HepG2 (cell line): ENCODE measurements around the gene NRSN2. TPM values are rescaled to one million over a fixed set of nuclear protein-coding genes. Genes with fewer than 3 reads are reported as not detected.

Experiments used
- CSRNP1 ChIP-seq: sonication (generic); formaldehyde crosslinking; IDR thresholded peaks from 2 replicates; pipeline ENCODE4 v1.8.1; 2023; ENCODE audit warnings: mild to moderate bottlenecking, missing genetic modification reagents
- MXI1 ChIP-seq: IDR thresholded peaks from 3 replicates; pipeline ENCODE4 v1.6.1; 2012; ENCODE audit warnings: low read depth, low read length, inconsistent platforms, borderline replicate concordance
- MZF1 ChIP-seq: sonication (generic); formaldehyde crosslinking; IDR thresholded peaks from 2 replicates; pipeline ENCODE4 v1.8.1; 2023; ENCODE audit warnings: mild to moderate bottlenecking, missing genetic modification reagents, borderline replicate concordance
- NR2F1 ChIP-seq, 2 experiments: fragments of 450-650 bp in 1 of 2; formaldehyde crosslinking in 1 of 2; IDR thresholded peaks; 2 replicates each; pipeline versions ENCODE4 v1.5.0 to v1.6.1; 2016 to 2020; ENCODE audit warnings: mild to moderate bottlenecking in 1 of 2, missing compliant biosample characterization in 1 of 2, missing genetic modification reagents in 1 of 2, moderate library complexity in 1 of 2
- RBM39 ChIP-seq: fragments of 200-400 bp; formaldehyde crosslinking; IDR thresholded peaks from one replicate; pipeline ENCODE4 v1.6.1; 2018; ENCODE audit warnings: antibody characterized with exemption, mild to moderate bottlenecking, low read depth, low read length; ENCODE audit not compliant: poor library complexity, severe bottlenecking
- STAG1 ChIP-seq: sonication (generic); formaldehyde crosslinking; IDR thresholded peaks from 2 replicates; pipeline ENCODE4 v1.4.0; 2020; ENCODE audit warnings: missing genetic modification reagents
- ZHX2 ChIP-seq, 2 experiments: sonication (generic) in 1 of 2; formaldehyde crosslinking in 1 of 2; IDR thresholded peaks; 2 replicates each; pipeline versions ENCODE4 v1.6.1 to v1.9.0; 2014 to 2022; ENCODE audit warnings: antibody characterized with exemption in 1 of 2, borderline replicate concordance in 1 of 2, inconsistent platforms in 1 of 2, low read depth in 1 of 2, missing genetic modification reagents in 1 of 2
- ZNF781 ChIP-seq: sonication (generic); formaldehyde crosslinking; IDR thresholded peaks from 2 replicates; pipeline ENCODE4 v1.5.1; 2020; ENCODE audit warnings: borderline replicate concordance, mild to moderate bottlenecking, missing genetic modification reagents; ENCODE audit errors: not compliant biosample characterization
- polyA plus RNA-seq, 8 experiments: library from polyadenylated mRNA; depleted of rRNA in 3 of 8; stranded (reverse) in 7 of 8; unstranded in 1 of 8; fragments of >200 nt; fragmentation: Illumina TruSeq in 4 of 8; extraction: Trizol in 4 of 8; gene quantifications; 2 replicates each; pipeline versions ENCODE4 v1.2.1 to v1.2.3, GENCODE V29; 2011 to 2016; ENCODE audit warnings: low read depth in 4 of 8, missing spikeins in 1 of 8, mixed read lengths in 1 of 8; ENCODE audit not compliant: insufficient read depth in 1 of 8
- total RNA-seq, 5 experiments: library from RNA; depleted of rRNA; stranded (reverse); fragments of >200 nt; fragmentation: Illumina TruSeq; extraction: Trizol; gene quantifications; 2 replicates each; pipeline ENCODE4 v1.2.3, GENCODE V29; 2016; ENCODE audit warnings: low read depth in 1 of 5
- TF ChIP-seq, protein P1 (sequence below): IDR thresholded peaks from 2 replicates; pipeline ENCODE4 v1.6.1; 2016; ENCODE audit warnings: low read depth, missing genetic modification reagents, missing compliant biosample characterization
- TF ChIP-seq, protein P2 (sequence below): sonication (generic); formaldehyde crosslinking; IDR thresholded peaks from 2 replicates; pipeline ENCODE4 v1.4.0; 2020; ENCODE audit warnings: missing genetic modification reagents

The NRSN2 gene
- total and polyA plus RNA-seq, 2 of the 13 experiments (the other 11 are each of a cell fraction or from before 2014, with no cell fraction given), result 32.3 to 49.4 TPM

DNA sequence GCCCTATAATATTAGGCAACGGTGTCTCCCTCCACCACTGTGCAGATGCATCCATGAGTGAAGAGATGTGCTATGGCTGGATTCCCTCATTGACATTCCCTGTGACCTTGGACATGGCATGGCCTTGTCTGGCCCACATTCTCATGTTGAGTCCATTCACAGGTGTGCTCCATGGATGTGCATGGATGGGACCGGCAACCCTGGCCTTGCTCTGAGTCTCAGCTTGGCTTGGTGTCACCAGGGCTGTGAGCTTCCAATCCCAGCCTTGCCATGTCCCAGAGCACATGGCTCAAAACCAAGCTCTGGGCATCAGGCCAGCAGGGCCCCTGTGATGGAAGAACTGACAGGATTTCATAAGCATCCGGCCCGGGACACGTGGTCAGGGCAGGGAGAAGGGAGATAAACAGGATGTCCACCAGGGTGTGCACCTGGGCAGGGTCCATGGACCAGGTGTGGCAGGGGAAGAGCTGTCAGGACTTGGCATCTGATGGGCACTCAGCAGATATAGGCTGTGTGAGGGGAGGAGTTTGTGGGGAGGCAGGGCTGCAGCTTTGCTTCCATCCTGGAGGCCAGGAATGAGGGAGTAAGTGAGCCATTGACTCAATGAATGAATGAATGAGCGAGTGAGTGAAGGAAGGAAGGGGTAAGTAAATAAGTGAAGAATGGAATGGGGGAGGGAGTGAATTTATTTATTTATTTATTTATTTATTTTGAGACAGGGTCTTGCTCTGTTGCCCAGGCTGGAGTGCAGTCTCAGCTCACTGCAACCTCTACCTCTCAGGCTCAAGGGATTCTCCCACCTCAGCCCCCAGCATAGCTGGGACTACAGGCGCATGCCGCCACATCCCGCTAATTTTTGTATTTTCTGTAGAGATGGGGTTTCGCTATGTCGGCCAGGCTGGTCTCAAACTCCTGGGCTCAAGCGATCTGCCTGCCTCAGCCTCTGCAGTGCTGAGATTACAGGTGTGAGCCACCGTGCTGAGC lies 15.7 kb downstream of the NRSN2 start (continued):
- TF ChIP-seq CSRNP1 (CRISPR knock-in tag) (peak; percentile 96; the same call in 1 of the 2 replicates), NR2F1 (CRISPR knock-in tag; IDR thresholded peaks at IDR 0.05) (peak; percentile 48 to 61; a peak in 3 of 4 replicates), ZHX2 (IDR thresholded peaks at IDR 0.05; ENCODE audit: low read depth) (peak; percentile 86), ZHX2 (CRISPR knock-in tag; IDR thresholded peaks at IDR 0.05; ENCODE audit: borderline replicate concordance) (no peak), RBM39 (peak; percentile 92), MXI1 (peak; percentile 100), ZNF781 (peak; percentile 98), STAG1 (CRISPR knock-in tag) (peak; percentile 97), MZF1 (0 out of 2 replicates have a peak, but pooled peaks have one; percentile 18)
- TF ChIP-seq, protein P1, sequence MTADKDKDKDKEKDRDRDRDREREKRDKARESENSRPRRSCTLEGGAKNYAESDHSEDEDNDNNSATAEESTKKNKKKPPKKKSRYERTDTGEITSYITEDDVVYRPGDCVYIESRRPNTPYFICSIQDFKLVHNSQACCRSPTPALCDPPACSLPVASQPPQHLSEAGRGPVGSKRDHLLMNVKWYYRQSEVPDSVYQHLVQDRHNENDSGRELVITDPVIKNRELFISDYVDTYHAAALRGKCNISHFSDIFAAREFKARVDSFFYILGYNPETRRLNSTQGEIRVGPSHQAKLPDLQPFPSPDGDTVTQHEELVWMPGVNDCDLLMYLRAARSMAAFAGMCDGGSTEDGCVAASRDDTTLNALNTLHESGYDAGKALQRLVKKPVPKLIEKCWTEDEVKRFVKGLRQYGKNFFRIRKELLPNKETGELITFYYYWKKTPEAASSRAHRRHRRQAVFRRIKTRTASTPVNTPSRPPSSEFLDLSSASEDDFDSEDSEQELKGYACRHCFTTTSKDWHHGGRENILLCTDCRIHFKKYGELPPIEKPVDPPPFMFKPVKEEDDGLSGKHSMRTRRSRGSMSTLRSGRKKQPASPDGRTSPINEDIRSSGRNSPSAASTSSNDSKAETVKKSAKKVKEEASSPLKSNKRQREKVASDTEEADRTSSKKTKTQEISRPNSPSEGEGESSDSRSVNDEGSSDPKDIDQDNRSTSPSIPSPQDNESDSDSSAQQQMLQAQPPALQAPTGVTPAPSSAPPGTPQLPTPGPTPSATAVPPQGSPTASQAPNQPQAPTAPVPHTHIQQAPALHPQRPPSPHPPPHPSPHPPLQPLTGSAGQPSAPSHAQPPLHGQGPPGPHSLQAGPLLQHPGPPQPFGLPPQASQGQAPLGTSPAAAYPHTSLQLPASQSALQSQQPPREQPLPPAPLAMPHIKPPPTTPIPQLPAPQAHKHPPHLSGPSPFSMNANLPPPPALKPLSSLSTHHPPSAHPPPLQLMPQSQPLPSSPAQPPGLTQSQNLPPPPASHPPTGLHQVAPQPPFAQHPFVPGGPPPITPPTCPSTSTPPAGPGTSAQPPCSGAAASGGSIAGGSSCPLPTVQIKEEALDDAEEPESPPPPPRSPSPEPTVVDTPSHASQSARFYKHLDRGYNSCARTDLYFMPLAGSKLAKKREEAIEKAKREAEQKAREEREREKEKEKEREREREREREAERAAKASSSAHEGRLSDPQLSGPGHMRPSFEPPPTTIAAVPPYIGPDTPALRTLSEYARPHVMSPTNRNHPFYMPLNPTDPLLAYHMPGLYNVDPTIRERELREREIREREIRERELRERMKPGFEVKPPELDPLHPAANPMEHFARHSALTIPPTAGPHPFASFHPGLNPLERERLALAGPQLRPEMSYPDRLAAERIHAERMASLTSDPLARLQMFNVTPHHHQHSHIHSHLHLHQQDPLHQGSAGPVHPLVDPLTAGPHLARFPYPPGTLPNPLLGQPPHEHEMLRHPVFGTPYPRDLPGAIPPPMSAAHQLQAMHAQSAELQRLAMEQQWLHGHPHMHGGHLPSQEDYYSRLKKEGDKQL (CRISPR knock-in tag), result peak; percentile 88
- TF ChIP-seq, protein P2, sequence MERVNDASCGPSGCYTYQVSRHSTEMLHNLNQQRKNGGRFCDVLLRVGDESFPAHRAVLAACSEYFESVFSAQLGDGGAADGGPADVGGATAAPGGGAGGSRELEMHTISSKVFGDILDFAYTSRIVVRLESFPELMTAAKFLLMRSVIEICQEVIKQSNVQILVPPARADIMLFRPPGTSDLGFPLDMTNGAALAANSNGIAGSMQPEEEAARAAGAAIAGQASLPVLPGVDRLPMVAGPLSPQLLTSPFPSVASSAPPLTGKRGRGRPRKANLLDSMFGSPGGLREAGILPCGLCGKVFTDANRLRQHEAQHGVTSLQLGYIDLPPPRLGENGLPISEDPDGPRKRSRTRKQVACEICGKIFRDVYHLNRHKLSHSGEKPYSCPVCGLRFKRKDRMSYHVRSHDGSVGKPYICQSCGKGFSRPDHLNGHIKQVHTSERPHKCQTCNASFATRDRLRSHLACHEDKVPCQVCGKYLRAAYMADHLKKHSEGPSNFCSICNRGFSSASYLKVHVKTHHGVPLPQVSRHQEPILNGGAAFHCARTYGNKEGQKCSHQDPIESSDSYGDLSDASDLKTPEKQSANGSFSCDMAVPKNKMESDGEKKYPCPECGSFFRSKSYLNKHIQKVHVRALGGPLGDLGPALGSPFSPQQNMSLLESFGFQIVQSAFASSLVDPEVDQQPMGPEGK (CRISPR knock-in tag), result peak; percentile 95
